HuH-7 (cell line): ENCODE data around the gene SCN8A.
"Not testable (repeated sequence)": the region's sequence is repeated elsewhere in the genome, so short reads cannot be mapped to it uniquely, and the experiment has no call there.

Experiments used
- DNase-seq: peaks from one replicate; pipeline ENCODE4 v3.0.0; 2011; ENCODE audit warnings: low spot score

SCN8A gene

DNA sequence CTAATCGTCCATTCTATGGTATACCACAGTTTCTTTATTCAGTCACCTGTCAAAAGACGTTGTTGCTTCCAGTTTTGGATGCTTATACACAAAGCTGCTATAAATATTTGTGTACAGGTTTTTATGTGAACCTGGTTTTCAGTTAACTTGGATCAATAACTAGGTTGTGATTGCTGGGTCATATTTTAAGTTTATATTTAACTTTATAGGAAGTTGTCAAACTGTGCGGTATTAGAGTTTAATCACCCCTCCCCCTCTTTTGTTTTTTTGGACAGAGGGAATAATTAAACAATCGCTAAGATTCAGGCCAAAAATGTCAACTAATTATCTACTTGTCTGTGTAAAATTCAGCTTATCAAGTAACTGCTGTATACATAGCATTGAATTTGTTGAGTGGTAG lies 34.3 kb downstream of the SCN8A start:
- no peak for DNase-seq

DNA sequence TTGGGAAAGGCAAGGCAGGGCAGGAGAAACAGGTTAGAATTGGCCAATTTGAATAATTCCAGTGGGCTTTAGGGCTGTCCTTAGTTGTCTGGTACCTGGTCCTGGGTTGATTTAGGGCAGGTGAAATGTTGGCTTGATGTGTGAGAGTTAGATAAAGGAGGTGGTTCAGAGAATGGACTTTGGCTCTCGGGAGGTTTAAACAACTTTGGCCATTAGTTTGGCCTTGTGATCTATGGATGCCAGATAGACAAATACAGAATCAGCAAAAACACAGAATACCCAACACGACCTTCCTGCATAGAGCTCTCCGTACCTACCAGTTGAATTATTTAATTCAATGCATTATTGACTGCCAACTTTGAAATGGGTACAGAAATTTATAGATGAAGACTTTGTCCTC lies 35.1 kb downstream of the SCN8A start:
- DNase-seq = no peak

DNA sequence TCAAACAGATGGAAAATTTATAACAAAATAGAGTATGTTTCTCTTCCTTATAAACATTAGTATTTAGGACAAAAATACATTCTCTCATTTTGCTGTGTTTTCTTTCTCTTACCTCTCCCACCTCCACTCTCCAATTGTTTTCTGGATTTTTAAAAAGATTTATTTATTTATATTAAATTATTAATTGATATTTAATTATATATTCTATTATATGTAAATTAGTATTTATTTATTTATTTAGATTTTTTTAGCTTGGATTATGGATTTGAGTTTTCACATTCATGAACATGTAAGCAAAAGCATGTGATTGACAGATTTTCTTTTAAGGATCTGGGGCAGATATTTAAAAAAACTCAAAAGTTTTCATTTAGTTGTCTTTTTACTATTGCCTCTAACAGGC lies 35.6 kb downstream of the SCN8A start:
- DNase-seq = no peak

- no peak for DNase-seq
Observed at GRCh38 chr12:51630256-51630880, 39.3 kb downstream of the SCN8A start.

- DNase-seq = no peak
Observed at GRCh38 chr12:51630986-51631385, 40.0 kb downstream of the SCN8A start.

- DNase-seq = no peak
Observed at GRCh38 chr12:51631591-51631990, 40.6 kb downstream of the SCN8A start.

DNA sequence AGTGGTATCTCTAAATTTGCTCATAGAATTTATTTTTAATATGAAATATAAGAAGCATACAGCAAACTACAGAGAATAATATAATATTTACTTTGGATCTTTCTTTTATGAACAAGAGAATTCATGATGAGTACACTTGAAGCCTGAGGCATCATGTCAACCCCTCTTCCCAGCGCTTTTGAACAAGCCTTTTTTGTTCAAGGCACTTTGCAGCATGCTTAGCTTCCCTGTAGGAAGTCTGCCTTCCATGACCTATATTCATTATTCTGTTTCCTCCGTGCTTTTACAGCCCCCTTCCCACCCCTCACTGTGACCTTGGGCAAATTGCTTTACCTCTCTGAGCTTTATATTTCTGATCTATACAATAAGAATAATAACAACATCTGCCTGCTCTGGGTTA lies 41.6 kb downstream of the SCN8A start:
- no peak for DNase-seq

GRCh38 chr12:51635346-51635745 lies 44.3 kb downstream of the SCN8A start:
- no peak for DNase-seq

- no peak for DNase-seq
Observed at GRCh38 chr12:51636581-51636980, 45.5 kb downstream of the SCN8A start.

GRCh38 chr12:51636986-51637385 lies 46.0 kb downstream of the SCN8A start:
- DNase-seq = no peak

- DNase-seq = no peak
Observed at GRCh38 chr12:51639361-51639760, 48.3 kb downstream of the SCN8A start.

- no peak for DNase-seq
Observed at GRCh38 chr12:51642286-51642685, 51.3 kb downstream of the SCN8A start.

GRCh38 chr12:51643951-51644350 lies 52.9 kb downstream of the SCN8A start:
- DNase-seq = no peak

DNA sequence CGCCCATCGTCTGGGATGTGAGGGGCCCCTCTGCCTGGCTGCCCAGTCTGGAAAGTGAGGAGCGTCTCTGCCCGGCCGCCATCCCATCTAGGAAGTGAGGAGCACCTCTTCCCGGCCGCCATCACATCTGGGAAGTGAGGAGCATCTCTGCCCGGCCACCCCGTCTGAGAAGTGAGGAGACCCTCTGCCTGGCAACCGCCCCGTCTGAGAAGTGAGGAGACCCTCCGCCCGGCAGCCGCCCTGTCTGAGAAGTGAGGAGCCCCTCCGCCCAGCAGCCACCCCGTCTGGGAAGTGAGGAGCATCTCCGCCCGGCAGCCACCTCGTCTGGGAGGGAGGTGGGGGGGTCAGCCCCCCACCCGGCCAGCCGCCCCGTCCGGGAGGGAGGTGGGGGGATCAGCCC lies 53.7 kb downstream of the SCN8A start:
- not testable (repeated sequence) for DNase-seq

GRCh38 chr12:51645961-51646360 lies 54.9 kb downstream of the SCN8A start:
- DNase-seq = no peak

- no peak for DNase-seq
Observed at GRCh38 chr12:51647647-51648046, 56.6 kb downstream of the SCN8A start.

DNA sequence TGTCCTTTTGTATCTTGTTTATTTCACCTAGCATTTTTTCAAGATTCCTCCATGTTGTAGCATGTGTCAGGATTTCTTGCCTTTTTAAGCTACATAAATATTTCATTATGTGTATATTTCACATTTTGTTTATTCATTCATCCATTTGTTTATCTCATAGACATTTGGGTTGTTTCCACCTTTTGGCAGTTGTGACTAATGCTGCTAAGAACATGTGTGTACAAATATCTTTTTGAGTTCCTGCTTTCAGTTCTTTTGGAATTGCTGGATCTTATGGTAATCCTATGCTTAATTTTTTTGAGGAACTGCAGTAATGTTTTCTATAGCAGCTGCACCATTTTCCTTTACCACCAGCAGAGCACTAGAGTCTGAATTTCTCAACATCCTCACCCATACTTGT lies 62.4 kb downstream of the SCN8A start:
- DNase-seq = no peak

DNA sequence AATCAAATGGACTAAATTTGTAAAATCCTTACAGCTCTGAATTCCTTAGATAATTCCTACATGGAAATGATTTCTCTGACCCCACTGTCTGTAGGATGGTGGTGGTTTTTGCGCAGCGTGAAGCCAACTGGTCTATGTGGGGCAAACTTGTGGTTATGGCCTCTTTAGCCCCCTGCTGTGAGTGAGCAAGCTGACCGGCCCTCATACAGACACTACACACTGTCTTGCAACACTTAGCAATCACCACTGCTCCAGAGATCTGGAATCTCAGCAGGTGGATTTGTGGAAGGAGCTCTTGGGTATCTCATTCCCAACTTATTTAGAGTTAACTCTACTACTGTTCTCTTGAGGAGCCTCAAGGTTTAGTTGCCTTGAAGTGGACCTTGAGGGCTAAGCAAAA lies 70.2 kb downstream of the SCN8A start:
- no peak for DNase-seq

DNA sequence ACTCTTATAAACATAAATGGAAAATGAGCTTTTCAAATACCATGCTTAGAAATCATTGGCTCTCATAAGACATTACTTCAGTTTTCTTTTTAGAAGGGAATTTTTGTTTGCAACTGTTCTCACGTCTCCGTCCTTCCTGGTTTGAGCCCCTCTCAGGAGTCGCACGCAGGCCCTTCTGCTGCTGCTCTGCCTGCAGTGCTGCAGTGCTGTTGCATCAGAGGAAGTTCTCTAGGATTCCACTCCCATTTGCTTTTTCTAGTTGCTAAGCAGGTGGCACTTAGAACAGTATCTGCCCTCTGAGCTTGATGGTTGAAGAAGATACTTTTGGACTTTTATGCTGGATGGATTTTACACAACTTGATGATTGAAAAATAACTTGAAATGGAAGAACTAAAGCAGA lies 70.8 kb downstream of the SCN8A start:
- no peak for DNase-seq

DNA sequence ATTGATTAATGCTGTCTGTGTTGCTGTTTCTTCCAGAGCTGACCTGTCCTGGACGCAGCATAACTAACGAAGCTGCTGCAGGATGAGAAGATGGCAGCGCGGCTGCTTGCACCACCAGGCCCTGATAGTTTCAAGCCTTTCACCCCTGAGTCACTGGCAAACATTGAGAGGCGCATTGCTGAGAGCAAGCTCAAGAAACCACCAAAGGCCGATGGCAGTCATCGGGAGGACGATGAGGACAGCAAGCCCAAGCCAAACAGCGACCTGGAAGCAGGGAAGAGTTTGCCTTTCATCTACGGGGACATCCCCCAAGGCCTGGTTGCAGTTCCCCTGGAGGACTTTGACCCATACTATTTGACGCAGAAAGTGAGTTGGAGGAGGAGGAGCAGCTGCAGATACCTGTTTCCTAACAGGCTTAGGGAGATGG lies 71.7 kb downstream of the SCN8A start:
- DNase-seq = peak; percentile 56

GRCh38 chr12:51663390-51663789 lies 72.4 kb downstream of the SCN8A start:
- DNase-seq = peak; percentile 20

GRCh38 chr12:51666696-51667095 lies 75.7 kb downstream of the SCN8A start:
- no peak for DNase-seq

GRCh38 chr12:51667269-51667668 lies 76.2 kb downstream of the SCN8A start:
- DNase-seq = no peak

DNA sequence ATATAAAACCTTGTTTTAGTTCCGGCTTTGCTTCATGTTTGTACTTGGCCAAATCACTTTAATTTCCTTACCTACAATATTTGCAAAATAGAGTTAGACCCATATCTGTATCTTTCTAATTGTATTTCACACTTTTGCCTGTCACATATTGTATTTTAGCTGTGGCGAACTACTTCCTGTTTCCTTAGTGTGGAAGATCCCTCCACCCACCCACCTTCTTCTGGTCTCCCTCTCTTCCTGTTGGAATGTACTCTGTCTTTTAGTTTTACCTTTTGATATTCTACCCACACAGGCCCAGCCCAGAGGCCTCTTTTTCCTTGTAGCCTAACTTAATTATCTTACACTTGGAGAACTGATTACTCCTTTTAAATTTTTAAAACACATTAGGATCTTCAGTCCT lies 78.2 kb downstream of the SCN8A start:
- DNase-seq = no peak

DNA sequence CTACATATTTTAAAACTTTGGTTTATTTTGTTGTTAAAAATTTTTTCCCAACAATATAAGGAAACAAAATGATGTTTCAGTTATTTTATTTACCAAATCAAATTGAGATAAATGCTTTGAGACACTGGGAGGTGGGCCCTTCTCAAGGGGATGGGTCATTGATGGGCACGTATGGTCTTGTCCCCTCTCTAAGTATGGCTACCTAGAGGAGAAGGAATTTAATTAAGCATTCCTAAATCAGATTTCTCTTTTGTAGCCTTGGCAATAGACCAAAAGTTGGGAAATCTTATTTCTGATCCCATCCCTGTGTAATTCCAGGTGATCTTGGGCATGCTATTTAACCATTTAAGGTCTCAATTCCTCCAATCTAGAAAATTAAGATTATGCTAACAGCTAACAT lies 79.0 kb downstream of the SCN8A start:
- no peak for DNase-seq
